GM21825 (cell line): ENCODE results near the gene KLRF1.
"Not testable (repeated sequence)": the region's sequence is repeated elsewhere in the genome, so short reads cannot be mapped to it uniquely, and the experiment has no call there.

Source experiments
- ATAC-seq: cut with Tn5 transposase; IDR thresholded peaks from one replicate; pipeline ENCODE4 v1.9.1; 2021; ENCODE audit warnings: mild to moderate bottlenecking, moderate library complexity; ENCODE audit not compliant: unreplicated experiment

KLRF1 gene

GRCh38 chr12:9868951-9869306 lies 41.6 kb downstream of the KLRF1 start:
- no peak for ATAC-seq

GRCh38 chr12:9869307-9870161 lies 42.3 kb downstream of the KLRF1 start, which contains the start of gene CLEC2B:
Gene CLEC2B (minus strand): TSS chr12:9869354.
- no peak for ATAC-seq

GRCh38 chr12:9870286-9870866 lies 43.1 kb downstream of the KLRF1 start:
- ATAC-seq: no peak

DNA sequence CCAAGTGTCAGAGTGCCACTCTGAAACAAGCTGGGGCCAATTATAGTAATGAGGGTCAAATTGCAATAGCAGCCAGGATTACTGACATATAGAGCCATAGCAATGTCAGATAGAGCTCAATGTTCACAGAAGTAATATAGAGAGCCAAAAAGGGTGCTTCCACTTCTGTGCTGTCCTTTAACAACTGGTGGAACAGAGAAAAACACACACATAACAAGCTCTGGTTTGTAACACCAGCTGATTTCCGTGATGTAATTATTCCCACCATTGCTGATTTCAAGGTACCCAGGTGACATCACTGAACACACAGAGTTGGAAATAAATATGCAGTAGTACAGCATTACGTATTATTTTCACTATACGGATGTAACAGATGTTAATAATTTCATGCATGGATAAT lies 44.9 kb downstream of the KLRF1 start:
- no peak for ATAC-seq

- ATAC-seq: no peak
Observed at GRCh38 chr12:9872742-9873141, 45.5 kb downstream of the KLRF1 start.

GRCh38 chr12:9876120-9876519 lies 48.8 kb downstream of the KLRF1 start:
- ATAC-seq: not testable (repeated sequence)

DNA sequence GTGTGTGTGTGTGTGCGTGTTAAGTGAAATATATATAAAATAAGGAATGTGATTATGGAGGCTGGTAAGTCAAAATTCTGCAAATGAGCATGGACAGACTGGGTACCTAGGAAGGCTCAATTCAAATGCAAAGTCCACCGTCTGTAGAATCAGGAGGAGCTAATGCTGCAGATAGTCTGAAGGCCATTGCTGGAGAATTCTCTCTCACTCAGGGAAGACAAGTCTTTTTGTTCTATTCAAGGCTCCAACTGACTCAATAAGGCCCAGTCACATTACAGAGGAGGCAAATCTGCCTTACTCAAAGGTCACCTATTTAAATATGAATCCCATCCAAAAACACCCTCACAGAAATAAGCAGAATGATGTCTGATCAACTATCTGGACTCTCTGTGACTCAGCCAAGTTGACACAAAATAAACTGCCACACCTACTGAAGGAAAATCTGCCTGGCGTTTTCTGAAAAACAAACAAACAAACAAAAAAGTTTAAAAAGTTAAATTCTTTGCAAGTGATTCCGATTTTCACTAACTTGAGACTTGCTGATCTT lies 53.3 kb downstream of the KLRF1 start:
- ATAC-seq: no peak

DNA sequence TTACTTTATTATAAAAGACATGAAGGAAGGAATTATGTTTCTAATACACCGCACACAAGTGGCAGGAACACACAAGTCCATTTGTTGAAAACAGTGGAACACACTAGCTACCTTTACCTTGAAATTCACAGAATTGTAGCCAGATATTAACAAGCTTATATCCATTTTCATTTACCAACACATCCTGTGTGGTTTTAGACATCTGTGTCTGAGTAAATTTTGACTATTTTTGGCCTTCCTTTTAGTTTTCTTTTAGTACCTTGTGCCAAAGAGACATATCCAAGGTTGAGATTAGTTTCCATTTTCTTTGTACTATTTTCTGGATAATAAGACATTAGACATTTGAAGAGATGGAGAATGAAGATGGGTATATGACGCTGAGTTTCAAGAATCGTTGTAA lies 54.0 kb downstream of the KLRF1 start, which contains the start of gene KLRF2:
Gene KLRF2 (plus strand): TSS at position 244 of the 400 bp plus-strand sequence. CDS start 107 bp downstream, at position 351.
- ATAC-seq: no peak

GRCh38 chr12:9881988-9882387 lies 54.7 kb downstream of the KLRF1 start:
- ATAC-seq: no peak

DNA sequence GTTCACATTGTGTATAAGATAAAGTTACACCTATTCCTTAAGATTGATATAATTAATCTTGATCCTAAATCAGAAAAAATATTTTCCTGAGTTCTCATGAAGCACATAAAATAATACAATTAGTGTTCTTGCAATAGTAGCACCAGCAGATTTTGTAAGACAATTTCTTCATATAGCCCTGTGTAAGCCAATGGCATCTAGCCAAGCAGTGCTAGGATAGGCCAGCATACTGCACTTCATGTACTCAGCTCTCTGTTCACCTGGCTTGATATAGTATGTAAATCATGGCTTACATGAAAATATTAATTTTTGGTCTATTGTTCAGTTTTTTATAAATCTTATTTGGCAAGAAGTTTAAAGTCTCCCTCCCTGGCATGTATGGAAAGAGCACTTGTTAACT lies 55.9 kb downstream of the KLRF1 start:
- no peak for ATAC-seq

DNA sequence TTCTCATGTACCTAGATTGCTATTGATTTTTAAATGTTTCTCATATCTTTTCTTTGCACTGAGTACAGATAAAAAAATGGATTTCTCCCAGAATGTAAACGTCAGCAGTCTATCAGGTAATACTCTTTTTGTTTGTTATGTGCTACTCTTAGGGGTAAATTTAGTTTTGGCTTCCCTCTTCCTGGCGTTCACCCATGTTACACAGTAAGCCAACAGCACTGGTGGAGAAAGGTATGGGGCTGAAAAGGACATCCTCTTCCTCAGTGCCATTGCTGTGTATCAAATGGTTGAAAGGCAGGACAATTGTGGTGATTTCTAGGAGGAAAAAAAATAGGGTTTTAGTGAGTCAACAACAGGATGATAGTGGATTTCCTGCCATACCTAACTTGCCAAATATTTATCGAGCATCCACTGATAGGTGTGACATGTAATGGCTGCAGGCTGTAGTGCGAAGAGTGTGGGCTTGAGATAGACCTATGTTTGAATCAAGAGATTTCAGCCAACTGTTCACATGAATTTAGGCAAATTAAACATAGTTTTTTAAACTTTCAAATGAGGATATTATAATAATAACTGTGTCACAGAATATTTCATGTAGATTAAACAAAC lies 61.5 kb downstream of the KLRF1 start:
- no peak for ATAC-seq
